ENCODE data around the gene ZBTB20. TPM values are rescaled to one million over a fixed set of nuclear protein-coding genes. Genes with fewer than 3 reads are reported as not detected.

Gene ZBTB20
- total RNA-seq, 1 experiment from 2014 or later = 12.8 TPM

- no peaks in the 10 kb centered on the region for H3K4me1 Mint-ChIP-seq (ENCODE audit: low read depth, unreplicated experiment)
- H3K36me3 Mint-ChIP-seq (ENCODE audit: insufficient read depth, unreplicated experiment) = no peaks in the 10 kb centered on the region
- H3K4me1 ChIP-seq = no peaks in the 10 kb centered on the region
- no peak overlapping the region for H3K27ac Mint-ChIP-seq (ENCODE audit: unreplicated experiment)
- no peak overlapping the region for H3K4me3 Mint-ChIP-seq (ENCODE audit: unreplicated experiment)
- BruUV-seq (replicated peaks) = no TSS peak
- TF ChIP-seq CTCF (IDR thresholded peaks at IDR 0.05; ENCODE audit: insufficient read depth in 1 of 2, low read depth in 1 of 2, low read length in 1 of 2, severe bottlenecking in 1 of 2, unreplicated experiment in 1 of 2) = no peak
- no peaks in the 10 kb centered on the region for H3K36me3 ChIP-seq (ENCODE audit: control insufficient read depth, insufficient read depth, low read length)
- ChIA-PET CTCF (no interaction called here), POLR2A (no interaction called here)
- H3K27me3 ChIP-seq (replicated peaks; ENCODE audit: control insufficient read depth, insufficient read depth, low read length) = no peaks in the 10 kb centered on the region
- no peak for DNase-seq
- no peak overlapping the region for H3K4me3 ChIP-seq (ENCODE audit: low read depth, low read length)
- no peaks in the 10 kb centered on the region for H3K9me3 ChIP-seq
- no peaks in the 10 kb centered on the region for H3K27me3 Mint-ChIP-seq (ENCODE audit: insufficient read depth, unreplicated experiment)
- intact Hi-C loops (cut with micrococcal nuclease; ENCODE audit: unreplicated experiment) = no loop called here
- H3K9me3 Mint-ChIP-seq (ENCODE audit: unreplicated experiment) = no peaks in the 10 kb centered on the region
Observed at GRCh38 chr3:115169808-115170207, 22.7 kb upstream of the ZBTB20 start.

- no TSS peak for BruUV-seq (replicated peaks)
- TF ChIP-seq CTCF (IDR thresholded peaks at IDR 0.05; ENCODE audit: insufficient read depth in 1 of 2, low read depth in 1 of 2, low read length in 1 of 2, severe bottlenecking in 1 of 2, unreplicated experiment in 1 of 2) = no peak
- no peak overlapping the region for H3K27ac Mint-ChIP-seq (ENCODE audit: unreplicated experiment)
- Histone ChIP-seq H3K36me3 (ENCODE audit: control insufficient read depth, insufficient read depth, low read length) (no peaks in the 10 kb centered on the region), H3K27me3 (replicated peaks; ENCODE audit: control insufficient read depth, insufficient read depth, low read length) (no peaks in the 10 kb centered on the region), H3K4me1 (no peaks in the 10 kb centered on the region), H3K9me3 (no peaks in the 10 kb centered on the region), H3K4me3 (ENCODE audit: low read depth, low read length) (no peak overlapping the region)
- H3K4me1 Mint-ChIP-seq (ENCODE audit: low read depth, unreplicated experiment) = no peaks in the 10 kb centered on the region
- ChIA-PET POLR2A (no interaction called here), CTCF (no interaction called here)
- no peaks in the 10 kb centered on the region for H3K27me3 Mint-ChIP-seq (ENCODE audit: insufficient read depth, unreplicated experiment)
- DNase-seq = no peak
- no peaks in the 10 kb centered on the region for H3K36me3 Mint-ChIP-seq (ENCODE audit: insufficient read depth, unreplicated experiment)
- no peaks in the 10 kb centered on the region for H3K9me3 Mint-ChIP-seq (ENCODE audit: unreplicated experiment)
- intact Hi-C loops (cut with micrococcal nuclease; ENCODE audit: unreplicated experiment) = no loop called here
- no peak overlapping the region for H3K4me3 Mint-ChIP-seq (ENCODE audit: unreplicated experiment)
Observed at GRCh38 chr3:115165701-115166100, 18.6 kb upstream of the ZBTB20 start.

- no TSS peak for BruUV-seq (replicated peaks)
- ChIA-PET CTCF (no interaction called here), POLR2A (no interaction called here)
- H3K4me3 Mint-ChIP-seq (ENCODE audit: unreplicated experiment) = no peak overlapping the region
- H3K9me3 Mint-ChIP-seq (ENCODE audit: unreplicated experiment) = no peaks in the 10 kb centered on the region
- Histone ChIP-seq H3K36me3 (ENCODE audit: control insufficient read depth, insufficient read depth, low read length) (no peaks in the 10 kb centered on the region), H3K9me3 (no peaks in the 10 kb centered on the region), H3K4me3 (ENCODE audit: low read depth, low read length) (no peak overlapping the region), H3K27me3 (replicated peaks; ENCODE audit: control insufficient read depth, insufficient read depth, low read length) (no peaks in the 10 kb centered on the region), H3K4me1 (no peaks in the 10 kb centered on the region)
- no peak for TF ChIP-seq CTCF (IDR thresholded peaks at IDR 0.05; ENCODE audit: insufficient read depth in 1 of 2, low read depth in 1 of 2, low read length in 1 of 2, severe bottlenecking in 1 of 2, unreplicated experiment in 1 of 2)
- DNase-seq = no peak
- H3K36me3 Mint-ChIP-seq (ENCODE audit: insufficient read depth, unreplicated experiment) = no peaks in the 10 kb centered on the region
- intact Hi-C loops (cut with micrococcal nuclease; ENCODE audit: unreplicated experiment) = no loop called here
- no peaks in the 10 kb centered on the region for H3K4me1 Mint-ChIP-seq (ENCODE audit: low read depth, unreplicated experiment)
- no peaks in the 10 kb centered on the region for H3K27me3 Mint-ChIP-seq (ENCODE audit: insufficient read depth, unreplicated experiment)
- H3K27ac Mint-ChIP-seq (ENCODE audit: unreplicated experiment) = no peak overlapping the region
Observed at GRCh38 chr3:115165266-115165665, 18.2 kb upstream of the ZBTB20 start.

All from Caco-2 (cell line).